Inflammatory macrophage treated with lipopolysaccharide for 4 hours (primary cell): ENCODE data around the gene CDKAL1.

ENCODE experiments used
- DNase-seq: peaks from one replicate; pipeline ENCODE4 v3.0.0-alpha.2; 2020

Gene CDKAL1

GRCh38 chr6:20933057-20933788 lies 399.0 kb downstream of the CDKAL1 start:
- DNase-seq = no peak

- no peak for DNase-seq
Measured at GRCh38 chr6:20936949-20937348, 402.7 kb downstream of the CDKAL1 start.

DNA sequence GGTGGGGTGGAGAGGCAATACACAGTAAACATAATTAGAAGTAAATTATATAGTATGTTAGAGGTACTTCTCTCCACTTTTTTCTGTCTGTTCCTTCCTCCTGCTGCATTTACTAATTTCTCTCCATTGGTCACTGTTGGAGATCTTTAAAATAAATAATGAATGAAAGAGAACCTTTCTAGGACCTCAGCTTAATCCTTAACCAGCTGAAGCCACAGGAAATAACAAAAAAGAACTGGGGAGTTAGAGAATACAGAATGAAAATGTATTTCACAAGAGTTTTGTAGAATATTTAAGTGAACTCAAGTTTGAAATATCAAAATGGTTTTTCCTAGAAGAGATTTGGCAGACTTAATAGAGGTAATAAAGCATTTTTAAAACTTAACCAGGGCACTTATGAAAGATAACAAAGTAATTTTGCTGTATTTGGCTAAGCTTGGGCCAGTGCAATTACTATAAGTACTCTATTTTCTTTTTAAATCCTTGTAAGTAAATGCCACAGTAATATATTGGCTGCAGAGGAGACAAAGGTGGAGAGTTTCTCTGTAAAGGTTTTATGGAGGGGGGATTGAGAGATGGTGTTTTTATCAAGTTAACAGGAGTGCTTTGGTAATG lies 405.0 kb downstream of the CDKAL1 start:
- no peak for DNase-seq

- DNase-seq = no peak
Measured at GRCh38 chr6:20943040-20943627, 408.9 kb downstream of the CDKAL1 start.

DNA sequence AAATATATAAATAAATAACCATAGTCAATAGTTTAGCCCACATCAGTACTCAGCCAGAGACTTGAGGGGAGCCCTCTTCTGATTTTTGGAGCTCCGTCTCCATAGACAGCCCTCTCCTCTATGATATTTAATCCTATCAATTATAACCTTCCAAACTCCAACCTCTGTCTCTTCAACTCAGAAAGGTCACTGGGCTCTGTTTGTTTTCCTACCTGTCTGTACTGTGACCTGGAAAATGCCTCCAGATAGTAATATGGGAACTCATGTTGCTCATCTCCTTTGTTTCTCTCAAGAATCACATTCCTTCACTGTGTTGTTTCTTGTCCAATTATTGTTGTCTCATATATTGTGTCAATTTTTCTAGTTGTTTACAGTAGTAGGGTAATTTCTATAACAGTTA lies 409.7 kb downstream of the CDKAL1 start:
- DNase-seq = no peak

GRCh38 chr6:20946022-20946421 lies 411.8 kb downstream of the CDKAL1 start:
- DNase-seq = no peak

DNA sequence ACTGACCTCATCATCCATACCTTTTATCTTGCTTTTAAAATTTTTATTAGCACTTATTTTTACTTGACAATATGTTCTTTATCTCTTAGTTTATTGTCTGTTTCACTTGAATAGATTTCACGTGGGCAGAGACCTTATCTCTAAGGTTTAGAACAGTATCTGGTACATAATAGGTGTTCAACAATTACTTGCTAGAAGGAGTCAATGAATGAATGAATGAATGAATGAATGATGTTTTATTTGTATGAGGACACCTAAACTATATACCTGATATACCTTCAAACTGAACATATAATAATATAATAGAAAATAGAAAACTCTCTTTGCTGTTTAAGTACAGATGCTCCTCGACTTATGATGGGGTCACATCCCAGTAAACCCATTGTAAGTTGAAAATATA lies 412.6 kb downstream of the CDKAL1 start:
- DNase-seq = no peak

DNA sequence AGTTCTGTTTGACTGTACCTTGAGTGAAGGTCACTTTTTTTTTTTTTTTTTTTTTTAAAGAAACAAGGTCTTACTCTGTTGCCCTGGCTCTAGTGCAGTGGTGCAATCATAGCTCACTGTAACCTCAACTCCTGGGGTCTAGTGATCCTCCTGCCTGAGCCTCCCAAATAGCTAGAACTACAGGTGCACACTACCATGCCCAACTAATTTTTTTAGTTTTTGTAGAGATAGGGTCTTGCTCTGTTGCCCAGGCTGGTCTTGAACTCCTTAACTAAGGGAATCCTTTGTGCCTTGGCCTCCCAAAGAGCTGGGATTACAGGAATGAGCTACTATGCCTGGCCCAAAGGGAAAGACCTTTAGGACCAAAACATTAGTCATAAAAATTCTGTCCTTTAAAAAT lies 413.7 kb downstream of the CDKAL1 start:
- DNase-seq = no peak

DNA sequence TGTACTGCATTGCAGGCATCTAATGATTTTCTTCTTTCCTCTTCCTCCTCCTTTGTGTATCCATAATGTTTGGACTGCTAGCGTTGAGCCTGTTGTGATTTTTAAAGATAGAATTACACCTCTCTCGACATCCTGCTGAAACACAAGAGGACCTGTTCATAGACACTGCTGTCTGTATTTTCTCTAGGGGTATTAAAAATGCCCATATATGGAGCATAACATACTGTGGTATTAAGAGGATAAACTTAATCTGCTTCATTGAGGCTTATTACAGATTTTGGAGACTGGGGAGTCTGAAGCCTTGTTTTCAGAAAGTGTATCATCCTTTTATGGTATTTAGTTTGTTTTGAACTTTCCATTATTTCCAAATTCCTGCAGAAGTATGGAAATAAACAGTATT lies 414.3 kb downstream of the CDKAL1 start:
- DNase-seq = no peak

DNA sequence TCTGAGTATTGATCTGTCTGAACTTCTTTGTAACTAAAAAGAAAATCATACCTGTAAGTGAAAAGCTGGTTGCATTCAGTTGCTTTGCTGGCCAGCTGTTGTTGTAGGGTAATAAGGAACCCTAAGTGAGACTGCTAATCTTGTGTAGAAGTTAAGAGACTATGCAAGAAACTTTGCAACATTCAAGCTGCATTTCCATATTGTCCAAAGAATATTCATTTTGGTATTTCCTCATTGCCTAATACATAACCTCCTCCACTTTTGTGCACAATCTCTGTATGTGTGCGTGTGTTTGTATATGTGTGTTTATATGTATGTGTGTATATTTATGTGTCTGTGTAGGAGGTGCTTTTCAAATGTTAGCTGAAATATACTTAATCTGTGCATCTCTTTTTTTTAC lies 414.9 kb downstream of the CDKAL1 start:
- DNase-seq = no peak

GRCh38 chr6:20952699-20953474 lies 418.6 kb downstream of the CDKAL1 start:
- no peak for DNase-seq

DNA sequence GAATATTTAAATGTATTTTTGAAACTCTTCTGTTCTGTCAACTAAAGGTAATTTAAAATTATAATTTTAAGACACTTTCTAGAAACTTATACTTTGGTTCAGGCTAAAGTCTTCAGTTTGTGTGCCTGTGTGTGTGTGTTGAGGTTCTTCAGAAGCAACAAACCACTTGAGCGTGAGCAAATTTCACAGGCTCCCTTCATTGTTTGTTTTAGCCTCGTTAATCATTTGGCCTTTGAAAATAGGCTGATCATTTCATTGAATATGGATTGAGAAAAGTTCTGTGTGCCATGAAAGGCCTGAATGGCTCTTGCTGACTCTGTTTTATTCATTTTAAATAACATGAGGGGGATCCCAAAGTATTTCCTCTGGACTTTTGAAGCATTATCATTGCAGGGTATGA lies 420.1 kb downstream of the CDKAL1 start:
- no peak for DNase-seq

DNA sequence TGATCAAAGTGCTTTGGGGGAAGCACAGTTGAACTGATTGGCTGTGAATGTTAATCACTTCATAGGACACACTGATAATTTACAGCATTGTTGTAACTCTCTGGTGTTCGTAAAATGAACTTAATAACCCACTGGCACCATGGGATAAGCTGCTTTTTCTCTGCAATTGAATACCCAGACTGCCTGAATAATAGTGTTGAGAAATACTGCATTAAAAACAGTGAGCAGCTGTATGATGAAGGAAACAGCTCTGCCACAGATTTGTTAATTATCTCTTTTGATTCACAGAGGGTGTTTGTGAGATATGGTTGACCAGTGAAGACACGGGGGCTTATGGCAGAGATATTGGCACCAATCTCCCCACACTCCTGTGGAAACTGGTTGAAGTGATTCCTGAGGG lies 420.9 kb downstream of the CDKAL1 start:
- DNase-seq = no peak

DNA sequence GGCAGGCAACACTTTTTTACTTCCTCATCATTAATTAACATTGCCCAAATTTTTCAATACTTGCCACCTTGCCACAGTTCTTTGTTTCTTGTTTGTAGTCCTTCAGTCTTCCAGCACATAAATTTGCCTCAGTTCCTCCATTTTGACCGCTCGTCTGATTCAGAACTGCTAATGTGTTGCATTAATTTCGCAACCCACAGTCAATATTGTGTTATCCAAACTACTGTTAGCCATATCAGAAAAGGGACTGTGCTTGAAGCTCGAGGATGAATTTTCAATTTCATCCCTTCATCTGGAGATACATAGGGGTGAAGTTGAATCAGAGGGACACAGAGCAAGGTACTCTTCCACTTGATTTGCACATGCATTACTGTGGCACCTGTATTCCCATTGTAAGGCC lies 421.5 kb downstream of the CDKAL1 start:
- no peak for DNase-seq

GRCh38 chr6:20960067-20960466 lies 425.8 kb downstream of the CDKAL1 start:
- DNase-seq = no peak

- no peak for DNase-seq
Measured at GRCh38 chr6:20965276-20965675, 431.0 kb downstream of the CDKAL1 start.

DNA sequence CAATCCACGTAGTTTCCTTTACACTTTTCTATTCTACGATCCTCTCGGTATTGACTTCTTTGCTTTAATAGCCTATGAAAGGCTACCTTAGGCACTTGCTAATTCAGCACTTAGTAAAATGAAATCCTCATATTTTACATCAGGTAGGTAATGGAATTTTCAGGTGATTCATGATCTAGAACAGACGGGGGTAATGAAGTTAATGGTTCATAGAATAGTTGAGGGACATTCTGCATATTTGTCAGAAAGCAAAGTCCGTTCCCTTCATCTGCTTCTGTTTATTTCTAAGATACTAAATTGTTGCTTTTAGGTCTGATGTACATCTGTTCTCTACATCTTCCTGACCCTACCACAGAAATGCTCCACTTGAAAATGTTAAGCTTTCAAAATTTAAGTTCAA lies 431.7 kb downstream of the CDKAL1 start:
- no peak for DNase-seq

GRCh38 chr6:20969551-20969950 lies 435.3 kb downstream of the CDKAL1 start:
- no peak for DNase-seq

DNA sequence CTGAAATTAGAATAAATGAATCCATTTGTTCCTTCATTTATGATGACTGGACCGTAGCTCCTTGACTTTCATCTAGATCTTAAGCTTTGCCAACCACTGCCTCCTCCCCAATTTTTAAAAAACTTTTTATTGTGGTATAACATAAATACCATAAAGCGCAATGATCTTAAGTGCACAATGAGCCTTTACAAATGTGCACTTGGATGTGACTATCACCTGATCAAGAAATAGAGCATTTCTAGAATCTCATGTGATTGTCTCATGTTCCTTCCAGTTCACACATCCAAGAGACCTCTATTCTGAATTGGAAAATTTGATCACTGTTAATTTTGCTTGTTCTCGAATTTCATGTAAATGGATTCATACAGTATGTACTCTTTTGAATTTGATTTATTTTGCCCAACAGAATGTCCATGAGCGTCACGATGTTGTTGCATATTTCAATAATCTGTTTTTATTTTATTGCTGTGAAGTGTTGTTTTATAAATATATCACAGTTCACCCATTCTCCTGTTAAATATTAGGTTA lies 442.2 kb downstream of the CDKAL1 start:
- no peak for DNase-seq

DNA sequence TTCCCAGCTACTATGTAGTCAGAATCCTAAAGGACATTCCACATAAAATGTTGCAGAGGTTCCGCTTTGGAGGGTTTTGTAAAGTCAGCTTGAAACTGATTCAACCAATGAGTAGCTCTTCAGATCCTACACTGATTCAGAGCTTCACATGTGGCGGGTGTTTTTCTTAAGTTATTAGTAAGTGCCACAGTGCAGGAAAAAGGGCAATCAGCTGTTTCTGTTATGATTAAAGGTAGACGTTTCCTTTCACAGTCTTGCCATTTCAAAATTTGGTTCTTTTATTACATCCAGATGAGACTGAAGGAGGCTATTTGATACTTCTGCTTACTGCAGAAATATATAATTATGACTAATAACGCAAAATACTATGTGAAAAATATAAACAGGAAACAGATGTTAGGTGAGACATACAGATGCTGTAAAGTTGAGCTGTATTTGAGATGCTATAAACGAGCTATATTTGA lies 443.9 kb downstream of the CDKAL1 start:
- no peak for DNase-seq

- DNase-seq = no peak
Measured at GRCh38 chr6:20979076-20979475, 444.8 kb downstream of the CDKAL1 start.

DNA sequence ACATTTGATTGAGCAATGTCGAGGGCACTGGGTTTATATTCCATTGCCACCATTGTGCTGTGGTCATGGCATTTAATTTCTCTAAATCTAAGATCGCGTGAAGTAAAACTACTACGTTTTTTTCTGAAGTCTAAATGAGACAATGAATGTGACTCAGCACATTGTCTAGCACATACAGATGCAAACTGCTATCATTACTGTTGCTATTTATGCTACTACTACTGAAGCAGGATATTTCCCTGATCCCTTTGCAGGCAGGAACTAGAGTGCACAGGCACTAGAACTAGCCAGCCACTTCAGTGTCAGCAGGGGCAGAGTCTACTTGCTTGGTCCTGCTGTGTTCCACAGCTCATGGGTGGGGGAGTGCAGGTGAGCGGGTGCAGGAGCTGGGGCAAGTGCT lies 449.7 kb downstream of the CDKAL1 start:
- no peak for DNase-seq

DNA sequence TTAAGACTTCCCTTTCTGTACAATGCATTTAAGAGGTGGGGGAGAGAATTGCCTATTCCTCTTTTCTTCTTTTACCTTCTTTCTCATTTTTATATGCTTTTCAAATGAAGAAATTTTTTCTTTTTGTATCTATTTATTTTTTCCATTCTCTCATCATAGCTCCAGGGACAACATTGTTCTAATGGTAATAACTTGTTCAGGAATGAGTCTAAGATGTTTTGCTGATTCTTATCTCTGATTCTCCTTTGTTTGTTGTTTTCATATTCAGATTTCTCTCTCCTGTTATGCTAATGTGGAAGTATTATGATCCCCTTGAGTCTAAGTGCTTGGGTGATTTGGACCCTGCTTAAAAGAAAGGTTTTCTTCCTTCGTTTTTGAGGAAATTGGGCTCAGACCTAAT lies 451.6 kb downstream of the CDKAL1 start:
- DNase-seq = no peak
